ENCODE data around the gene CAPN10. TPM values are rescaled to one million over a fixed set of nuclear protein-coding genes. Genes with fewer than 3 reads are reported as not detected.

Gene CAPN10
- total and polyA plus RNA-seq, 3 experiments from 2014 or later, result 19.5 to 40.5 (median 36.1) TPM

GRCh38 chr2:240638512-240639160 lies 52.1 kb downstream of the CAPN10 start:
- H3K27ac Mint-ChIP-seq, result peak overlapping the region in 4 of 8 donors; percentile 58 to 80 (median 76)
- H3K27me3 ChIP-seq (ENCODE audit: insufficient read depth, low read length, poor library complexity, severe bottlenecking), result no peaks in the 10 kb centered on the region
- peaks cover 0 to 2% of the 10 kb centered on the region in 2 donors for H3K27me3 Mint-ChIP-seq
- POLR2A ChIA-PET, result no interaction called here
- DNase-seq, result no peak
- CTCF ChIA-PET, result no interaction called here
- H3K27ac ChIP-seq (ENCODE audit: low read depth, low read length), result no peak overlapping the region
- no peak overlapping the region for H3K4me3 ChIP-seq (ENCODE audit: low read length)
- no peaks in the 10 kb centered on the region for H3K36me3 ChIP-seq (ENCODE audit: insufficient read depth, low read length)
- H3K4me1 ChIP-seq (ENCODE audit: insufficient read depth, low read length), result no peaks in the 10 kb centered on the region
- peaks cover under 1 to 11% (median under 1%) of the 10 kb centered on the region in 5 donors for H3K9me3 Mint-ChIP-seq
- H3K4me1 Mint-ChIP-seq, result no peaks in the 10 kb centered on the region
- no peak overlapping the region for H3K4me3 Mint-ChIP-seq
- peaks cover 0 to 3% (median 0%) of the 10 kb centered on the region in 3 donors for H3K36me3 Mint-ChIP-seq
- peaks cover 3% of the 10 kb centered on the region for H3K9me3 ChIP-seq (ENCODE audit: low read length)

DNA sequence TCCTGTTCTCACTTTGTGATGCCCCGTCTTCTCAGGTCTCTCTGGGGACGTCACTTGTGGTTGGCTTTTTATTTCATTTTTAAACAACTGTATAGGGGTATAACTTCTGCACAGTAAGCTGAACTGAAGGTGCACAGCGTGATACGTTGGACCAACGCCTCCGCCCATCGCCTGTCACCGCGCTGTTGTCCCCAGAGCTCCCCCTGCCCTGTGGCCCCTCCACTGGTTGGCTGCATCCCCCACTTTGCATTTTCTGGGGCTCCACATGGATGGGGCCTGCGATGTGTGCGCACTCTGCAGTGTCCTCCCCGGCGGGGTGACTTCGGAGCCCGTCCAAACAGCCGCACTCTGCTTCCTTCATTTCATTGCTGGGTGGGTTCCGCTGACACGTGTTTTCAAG lies 53.0 kb downstream of the CAPN10 start:
- ChIA-PET POLR2A (no interaction called here), CTCF (no interaction called here)
- peaks cover 0 to 5% (median 0%) of the 10 kb centered on the region in 5 donors for H3K9me3 Mint-ChIP-seq
- H3K27ac Mint-ChIP-seq, result peak overlapping the region in 2 of 8 donors; percentile 14 to 76
- Histone ChIP-seq H3K27me3 (ENCODE audit: insufficient read depth, low read length, poor library complexity, severe bottlenecking) (no peaks in the 10 kb centered on the region), H3K4me1 (ENCODE audit: insufficient read depth, low read length) (no peaks in the 10 kb centered on the region), H3K9me3 (ENCODE audit: low read length) (no peaks in the 10 kb centered on the region), H3K36me3 (ENCODE audit: insufficient read depth, low read length) (no peaks in the 10 kb centered on the region), H3K4me3 (ENCODE audit: low read length) (no peak overlapping the region), H3K27ac (ENCODE audit: low read depth, low read length) (no peak overlapping the region)
- DNase-seq, result no peak
- no peaks in the 10 kb centered on the region for H3K4me1 Mint-ChIP-seq
- H3K4me3 Mint-ChIP-seq, result no peak overlapping the region
- peaks cover 0 to 3% of the 10 kb centered on the region in 2 donors for H3K27me3 Mint-ChIP-seq
- H3K36me3 Mint-ChIP-seq, result no peaks in the 10 kb centered on the region

DNA sequence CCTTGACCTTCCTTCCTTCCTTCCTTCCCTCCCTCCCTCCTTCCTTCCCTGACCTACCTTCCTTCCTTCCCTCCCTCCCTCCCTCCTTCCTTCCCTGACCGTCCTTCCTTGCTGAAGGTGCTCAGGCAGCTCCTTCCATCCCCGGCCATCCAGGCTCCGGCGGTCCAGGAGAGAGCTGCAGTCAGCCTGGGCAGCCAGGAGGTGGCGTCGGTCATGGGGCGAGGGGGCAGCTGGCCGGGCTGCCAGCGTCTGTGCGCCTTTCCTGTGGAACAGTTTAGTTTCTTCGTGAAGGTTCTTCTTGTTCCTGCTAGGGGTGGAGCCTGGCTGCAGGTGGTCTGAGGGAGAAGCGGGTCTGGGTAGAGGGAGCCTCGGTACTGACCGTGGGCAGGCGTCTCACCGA lies 54.4 kb downstream of the CAPN10 start:
- CTCF ChIA-PET, result interaction anchor here (0.7 kb wide), 1 partner anchor 14 kb away, joined by 3 read pairs; no protein-coding TSS in a partner anchor
- Histone ChIP-seq H3K4me3 (ENCODE audit: low read length) (no peak overlapping the region), H3K27ac (ENCODE audit: low read depth, low read length) (no peak overlapping the region), H3K9me3 (ENCODE audit: low read length) (no peaks in the 10 kb centered on the region), H3K27me3 (ENCODE audit: insufficient read depth, low read length, poor library complexity, severe bottlenecking) (no peaks in the 10 kb centered on the region), H3K36me3 (ENCODE audit: insufficient read depth, low read length) (no peaks in the 10 kb centered on the region), H3K4me1 (ENCODE audit: insufficient read depth, low read length) (peaks cover 4% of the 10 kb centered on the region)
- H3K27me3 Mint-ChIP-seq, result peaks cover 3 to 4% of the 10 kb centered on the region in 2 donors
- no peaks in the 10 kb centered on the region for H3K36me3 Mint-ChIP-seq
- peaks cover 0 to 2% (median 0%) of the 10 kb centered on the region in 5 donors for H3K9me3 Mint-ChIP-seq
- H3K4me3 Mint-ChIP-seq, result no peak overlapping the region
- H3K4me1 Mint-ChIP-seq, result peaks cover 0 to 5% (median 3%) of the 10 kb centered on the region in 3 donors
- POLR2A ChIA-PET, result no interaction called here
- DNase-seq, result peak in 1 of 5 donors; percentile 42
- peak overlapping the region in 2 of 8 donors; percentile 51 to 54 for H3K27ac Mint-ChIP-seq

- Histone ChIP-seq H3K36me3 (ENCODE audit: insufficient read depth, low read length) (no peaks in the 10 kb centered on the region), H3K4me3 (ENCODE audit: low read length) (no peak overlapping the region), H3K4me1 (ENCODE audit: insufficient read depth, low read length) (peaks cover 5% of the 10 kb centered on the region), H3K9me3 (ENCODE audit: low read length) (no peaks in the 10 kb centered on the region), H3K27ac (ENCODE audit: low read depth, low read length) (no peak overlapping the region), H3K27me3 (ENCODE audit: insufficient read depth, low read length, poor library complexity, severe bottlenecking) (no peaks in the 10 kb centered on the region)
- Mint-ChIP-seq H3K4me1 (peaks cover 0 to 11% (median 7%) of the 10 kb centered on the region in 3 donors), H3K36me3 (no peaks in the 10 kb centered on the region), H3K27me3 (peaks cover 4 to 5% of the 10 kb centered on the region in 2 donors), H3K27ac (no peak overlapping the region), H3K9me3 (peaks cover 0 to 2% (median 0%) of the 10 kb centered on the region in 5 donors), H3K4me3 (no peak overlapping the region)
- ChIA-PET POLR2A (no interaction called here), CTCF (no interaction called here)
- peak in 1 of 5 donors; percentile 43 for DNase-seq
Measured at GRCh38 chr2:240642061-240642805, 55.7 kb downstream of the CAPN10 start.

DNA sequence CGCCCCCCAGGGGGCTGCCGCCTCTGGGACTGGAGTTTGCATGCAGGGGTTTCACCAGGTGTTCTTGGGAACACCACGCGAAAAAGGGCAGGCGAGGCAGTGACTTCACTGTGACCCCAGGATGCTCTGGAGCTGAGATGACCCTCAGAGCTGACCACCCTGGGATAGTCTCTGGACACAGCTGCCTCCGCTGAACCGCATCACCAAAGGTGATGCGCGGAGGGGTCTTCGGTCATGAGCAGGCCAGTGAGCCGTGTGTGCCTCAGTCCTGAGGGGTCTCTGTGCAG lies 56.2 kb downstream of the CAPN10 start:
- Mint-ChIP-seq H3K4me3 (no peak overlapping the region), H3K4me1 (peaks cover 0 to 15% (median 9%) of the 10 kb centered on the region in 3 donors), H3K27me3 (peaks cover 5 to 8% of the 10 kb centered on the region in 2 donors), H3K9me3 (peaks cover 0 to 2% (median 0%) of the 10 kb centered on the region in 5 donors), H3K36me3 (no peaks in the 10 kb centered on the region), H3K27ac (no peak overlapping the region)
- Histone ChIP-seq H3K27ac (ENCODE audit: low read depth, low read length) (no peak overlapping the region), H3K4me3 (ENCODE audit: low read length) (no peak overlapping the region), H3K9me3 (ENCODE audit: low read length) (no peaks in the 10 kb centered on the region), H3K36me3 (ENCODE audit: insufficient read depth, low read length) (no peaks in the 10 kb centered on the region), H3K4me1 (ENCODE audit: insufficient read depth, low read length) (peaks cover 5% of the 10 kb centered on the region), H3K27me3 (ENCODE audit: insufficient read depth, low read length, poor library complexity, severe bottlenecking) (no peaks in the 10 kb centered on the region)
- ChIA-PET CTCF (no interaction called here), POLR2A (no interaction called here)
- no peak for DNase-seq

GRCh38 chr2:240643093-240643810 lies 56.7 kb downstream of the CAPN10 start:
- no peaks in the 10 kb centered on the region for H3K27me3 ChIP-seq (ENCODE audit: insufficient read depth, low read length, poor library complexity, severe bottlenecking)
- POLR2A ChIA-PET, result no interaction called here
- H3K36me3 Mint-ChIP-seq, result no peaks in the 10 kb centered on the region
- H3K27ac Mint-ChIP-seq, result peak overlapping the region in 4 of 8 donors; percentile 56 to 74 (median 70)
- DNase-seq, result no peak
- H3K4me3 Mint-ChIP-seq, result no peak overlapping the region
- no peaks in the 10 kb centered on the region for H3K9me3 ChIP-seq (ENCODE audit: low read length)
- CTCF ChIA-PET, result no interaction called here
- H3K4me1 ChIP-seq (ENCODE audit: insufficient read depth, low read length), result peaks cover 5% of the 10 kb centered on the region
- H3K4me1 Mint-ChIP-seq, result peaks cover 0 to 15% (median 9%) of the 10 kb centered on the region in 3 donors
- H3K4me3 ChIP-seq (ENCODE audit: low read length), result no peak overlapping the region
- no peak overlapping the region for H3K27ac ChIP-seq (ENCODE audit: low read depth, low read length)
- peaks cover 0 to 2% (median 0%) of the 10 kb centered on the region in 5 donors for H3K9me3 Mint-ChIP-seq
- no peaks in the 10 kb centered on the region for H3K36me3 ChIP-seq (ENCODE audit: insufficient read depth, low read length)
- H3K27me3 Mint-ChIP-seq, result peaks cover 5 to 12% of the 10 kb centered on the region in 2 donors

- no peak for DNase-seq
- Histone ChIP-seq H3K4me3 (ENCODE audit: low read length) (no peak overlapping the region), H3K4me1 (ENCODE audit: insufficient read depth, low read length) (peaks cover 5% of the 10 kb centered on the region), H3K27ac (ENCODE audit: low read depth, low read length) (no peak overlapping the region), H3K27me3 (ENCODE audit: insufficient read depth, low read length, poor library complexity, severe bottlenecking) (no peaks in the 10 kb centered on the region), H3K9me3 (ENCODE audit: low read length) (no peaks in the 10 kb centered on the region), H3K36me3 (ENCODE audit: insufficient read depth, low read length) (no peaks in the 10 kb centered on the region)
- H3K4me3 Mint-ChIP-seq, result no peak overlapping the region
- peaks cover 0 to 15% (median 9%) of the 10 kb centered on the region in 3 donors for H3K4me1 Mint-ChIP-seq
- H3K36me3 Mint-ChIP-seq, result no peaks in the 10 kb centered on the region
- H3K27me3 Mint-ChIP-seq, result peaks cover 3 to 17% of the 10 kb centered on the region in 2 donors
- peak overlapping the region in 4 of 8 donors; percentile 56 to 87 (median 80) for H3K27ac Mint-ChIP-seq
- peaks cover 0 to 1% (median 0%) of the 10 kb centered on the region in 5 donors for H3K9me3 Mint-ChIP-seq
- CTCF ChIA-PET, result no interaction called here
- POLR2A ChIA-PET, result no interaction called here
Measured at GRCh38 chr2:240643811-240644150, 57.2 kb downstream of the CAPN10 start.

GRCh38 chr2:240644171-240644651 lies 57.7 kb downstream of the CAPN10 start:
- peak overlapping the region in 4 of 8 donors; percentile 56 to 94 (median 86) for H3K27ac Mint-ChIP-seq
- H3K9me3 Mint-ChIP-seq, result no peaks in the 10 kb centered on the region
- CTCF ChIA-PET, result no interaction called here
- H3K4me1 Mint-ChIP-seq, result peaks cover 0 to 15% (median 9%) of the 10 kb centered on the region in 3 donors
- POLR2A ChIA-PET, result no interaction called here
- Histone ChIP-seq H3K27me3 (ENCODE audit: insufficient read depth, low read length, poor library complexity, severe bottlenecking) (no peaks in the 10 kb centered on the region), H3K27ac (ENCODE audit: low read depth, low read length) (no peak overlapping the region), H3K4me3 (ENCODE audit: low read length) (no peak overlapping the region), H3K4me1 (ENCODE audit: insufficient read depth, low read length) (peaks cover 5% of the 10 kb centered on the region), H3K9me3 (ENCODE audit: low read length) (no peaks in the 10 kb centered on the region), H3K36me3 (ENCODE audit: insufficient read depth, low read length) (no peaks in the 10 kb centered on the region)
- H3K27me3 Mint-ChIP-seq, result peaks cover 4 to 19% of the 10 kb centered on the region in 2 donors
- H3K36me3 Mint-ChIP-seq, result no peaks in the 10 kb centered on the region
- H3K4me3 Mint-ChIP-seq, result no peak overlapping the region
- DNase-seq, result no peak

All from CD8-positive, alpha-beta memory T cell (primary cell).